WTC11 (cell line): ENCODE results near the gene SLC7A10. TPM values are rescaled to one million over a fixed set of nuclear protein-coding genes. Genes with fewer than 3 reads are reported as not detected.
"Not testable (repeated sequence)": the region's sequence is repeated elsewhere in the genome, so short reads cannot be mapped to it uniquely, and the experiment has no call there.

ENCODE experiments used
- ATAC-seq: fragments of 200-7000 bp; cut with Tn5 transposase; 2 replicates; pipeline ENCODE4 v1.10.0; 2021; ENCODE audit warnings: mild to moderate bottlenecking, moderate library complexity
- CTCF ChIA-PET: fragments of 300-600 bp; sonication (Branson Sonifier 250); formaldehyde crosslinking; loops from one replicate; lab custom pipeline; 2021; ENCODE audit warnings: antibody characterized with exemption; lab: Charles Lee
- POLR2A ChIA-PET: fragments of 350-600 bp; sonication (Branson Sonifier 250); formaldehyde crosslinking; loops from one replicate; lab custom pipeline; 2021; ENCODE audit warnings: antibody characterized with exemption; lab: Charles Lee
- DNase-seq: peaks from one replicate; pipeline ENCODE4 v3.0.0; 2021; ENCODE audit warnings: low spot score
- H3K27ac Mint-ChIP-seq: 2 replicates; pipeline ENCODE4 v1.8.0; 2021; ENCODE audit warnings: mixed read lengths
- H3K27me3 Mint-ChIP-seq: 2 replicates; pipeline ENCODE4 v1.8.0; 2021; ENCODE audit warnings: low read depth, mild to moderate bottlenecking, moderate library complexity, mixed read lengths
- H3K36me3 Mint-ChIP-seq: 2 replicates; pipeline ENCODE4 v1.8.0; 2021; ENCODE audit warnings: mixed read lengths
- H3K4me1 Mint-ChIP-seq: 2 replicates; pipeline ENCODE4 v1.8.0; 2022; ENCODE audit warnings: mixed read lengths
- H3K4me3 Mint-ChIP-seq: 2 replicates; pipeline ENCODE4 v1.8.0; 2021; ENCODE audit warnings: mild to moderate bottlenecking, moderate library complexity, mixed read lengths
- H3K9me3 Mint-ChIP-seq: 2 replicates; pipeline ENCODE4 v1.8.0; 2021; ENCODE audit warnings: mixed read lengths
- AFF4 ChIP-seq: sonication (generic); formaldehyde crosslinking; IDR thresholded peaks from 2 replicates; pipeline ENCODE4 v1.8.1; 2023; ENCODE audit warnings: mild to moderate bottlenecking, missing genetic modification reagents, borderline replicate concordance
- FOXJ3 ChIP-seq: sonication (generic); formaldehyde crosslinking; IDR thresholded peaks from 2 replicates; pipeline ENCODE4 v1.9.0; 2021; ENCODE audit warnings: missing genetic modification reagents, mild to moderate bottlenecking, borderline replicate concordance
- FOXK1 ChIP-seq: sonication (generic); formaldehyde crosslinking; IDR thresholded peaks from 2 replicates; pipeline ENCODE4 v1.8.0; 2022; ENCODE audit warnings: mild to moderate bottlenecking, moderate library complexity, missing genetic modification reagents
- FOXP1 ChIP-seq: sonication (generic); formaldehyde crosslinking; IDR thresholded peaks from 2 replicates; pipeline ENCODE4 v1.8.0; 2022; ENCODE audit warnings: missing genetic modification reagents, mild to moderate bottlenecking, moderate library complexity, borderline replicate concordance
- JUN ChIP-seq: sonication (generic); formaldehyde crosslinking; IDR thresholded peaks from 2 replicates; pipeline ENCODE4 v1.8.0; 2023; ENCODE audit warnings: mild to moderate bottlenecking, missing genetic modification reagents
- MAX ChIP-seq: sonication (generic); formaldehyde crosslinking; IDR thresholded peaks from 2 replicates; pipeline ENCODE4 v1.8.0; 2022; ENCODE audit warnings: mild to moderate bottlenecking, missing genetic modification reagents
- NFATC4 ChIP-seq: fragments of 250-450 bp; sonication (Bioruptor Pico); IDR thresholded peaks from 2 replicates; pipeline ENCODE4 v1.9.0; 2021; ENCODE audit warnings: mild to moderate bottlenecking
- NR1H2 ChIP-seq: sonication (generic); formaldehyde crosslinking; IDR thresholded peaks from 2 replicates; pipeline ENCODE4 v1.9.0; 2021; ENCODE audit warnings: mild to moderate bottlenecking, moderate library complexity, missing genetic modification reagents
- RELA ChIP-seq: sonication (generic); formaldehyde crosslinking; IDR thresholded peaks from 2 replicates; pipeline ENCODE4 v1.8.1; 2022; ENCODE audit warnings: missing genetic modification reagents, mild to moderate bottlenecking, borderline replicate concordance
- SOX15 ChIP-seq: fragments of 250-450 bp; sonication (Bioruptor Pico); IDR thresholded peaks from 2 replicates; pipeline ENCODE4 v1.9.0; 2021; ENCODE audit warnings: mild to moderate bottlenecking
- TCF7 ChIP-seq: sonication (generic); formaldehyde crosslinking; IDR thresholded peaks from 2 replicates; pipeline ENCODE4 v1.8.0; 2022; ENCODE audit warnings: mild to moderate bottlenecking, low read depth, missing genetic modification reagents, moderate library complexity
- TEAD4 ChIP-seq: sonication (generic); formaldehyde crosslinking; IDR thresholded peaks from 2 replicates; pipeline ENCODE4 v1.8.0; 2022; ENCODE audit warnings: mild to moderate bottlenecking, missing genetic modification reagents
- TP53 ChIP-seq: sonication (generic); formaldehyde crosslinking; IDR thresholded peaks from 2 replicates; pipeline ENCODE4 v1.8.1; 2023; ENCODE audit warnings: mild to moderate bottlenecking, missing genetic modification reagents
- ZNF232 ChIP-seq: sonication (generic); formaldehyde crosslinking; IDR thresholded peaks from 2 replicates; pipeline ENCODE4 v1.8.0; 2022; ENCODE audit warnings: mild to moderate bottlenecking, missing genetic modification reagents
- ZNF423 ChIP-seq: fragments of 250-450 bp; sonication (Bioruptor Pico); IDR thresholded peaks from 2 replicates; pipeline ENCODE4 v2.1.2; 2022; ENCODE audit warnings: mild to moderate bottlenecking, moderate library complexity
- total RNA-seq: library from RNA; stranded (reverse); gene quantifications from 3 replicates; pipeline ENCODE4 v1.2.3, GENCODE V29; 2021
- TF ChIP-seq, protein P1 (sequence below): sonication (generic); formaldehyde crosslinking; IDR thresholded peaks from 2 replicates; pipeline ENCODE4 v1.8.1; 2023; ENCODE audit warnings: mild to moderate bottlenecking, moderate library complexity, missing genetic modification reagents
- TF ChIP-seq, protein P2 (sequence below): fragments of 250-450 bp; sonication (Bioruptor Pico); IDR thresholded peaks from 2 replicates; pipeline ENCODE4 v1.9.0; 2021; ENCODE audit warnings: mild to moderate bottlenecking
- TF ChIP-seq, protein P3 (sequence below): fragments of 250-450 bp; sonication (Bioruptor Pico); IDR thresholded peaks from 2 replicates; pipeline ENCODE4 v1.9.0; 2021; ENCODE audit warnings: mild to moderate bottlenecking
- TF ChIP-seq, protein P4 (sequence below): fragments of 200-600 bp; IDR thresholded peaks from 2 replicates; pipeline ENCODE4 v1.8.0; 2022; ENCODE audit warnings: antibody characterized with exemption
- TF ChIP-seq, protein P5 (sequence below): fragments of 250-450 bp; sonication (Bioruptor Pico); IDR thresholded peaks from 2 replicates; pipeline ENCODE4 v1.9.0; 2021; ENCODE audit warnings: moderate library complexity, mild to moderate bottlenecking, inconsistent platforms, borderline replicate concordance

Gene SLC7A10
- total RNA-seq, 1 experiment from 2014 or later: 4.2 TPM

DNA sequence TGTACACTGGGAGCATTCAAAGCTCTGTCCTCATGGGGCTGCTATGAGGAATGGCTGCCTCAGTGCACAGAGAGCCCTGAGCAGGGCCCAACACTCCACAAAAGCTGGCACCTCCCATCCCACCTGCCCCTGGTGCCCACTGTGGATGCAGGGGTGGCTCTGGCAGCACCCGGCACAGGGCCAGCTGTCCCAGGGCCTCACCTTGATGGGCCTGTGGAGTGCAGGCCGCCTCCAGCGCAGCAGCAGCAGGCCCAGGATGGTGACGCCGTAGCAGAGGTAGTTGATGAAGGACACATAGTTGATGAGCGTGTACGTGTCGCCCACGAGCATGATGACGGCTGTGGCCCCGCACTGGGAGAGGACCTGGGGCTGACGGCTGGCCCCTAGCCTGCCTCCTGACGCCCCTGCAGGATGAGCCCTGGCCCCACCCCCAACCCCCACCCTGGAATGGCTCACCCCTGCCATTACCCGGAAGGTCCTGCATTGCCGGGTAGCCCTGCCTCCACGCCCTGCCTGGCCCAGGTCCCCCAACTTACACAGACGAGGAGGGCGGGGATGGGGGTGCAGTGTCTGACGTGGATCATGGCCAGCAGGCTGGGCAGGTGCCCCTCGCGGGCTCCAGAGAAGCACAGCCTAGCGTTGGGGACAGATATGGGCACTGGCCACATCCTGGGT is 15.2 kb downstream of the SLC7A10 start:
- DNase-seq (no peak), ATAC-seq (no peak)
- H3K4me3 Mint-ChIP-seq: no peak overlapping the region
- TF ChIP-seq FOXJ3 (no peak), JUN (CRISPR knock-in tag) (no peak), ZNF423 (CRISPR knock-in tag) (no peak), RELA (no peak), SOX15 (CRISPR knock-in tag) (no peak), NR1H2 (no peak), TEAD4 (no peak), AFF4 (no peak), NFATC4 (no peak), TCF7 (no peak), MAX (CRISPR knock-in tag) (no peak), ZNF232 (CRISPR knock-in tag) (no peak), FOXP1 (CRISPR knock-in tag) (no peak), FOXK1 (CRISPR knock-in tag) (no peak), TP53 (CRISPR knock-in tag) (no peak)
- TF ChIP-seq, protein P1, sequence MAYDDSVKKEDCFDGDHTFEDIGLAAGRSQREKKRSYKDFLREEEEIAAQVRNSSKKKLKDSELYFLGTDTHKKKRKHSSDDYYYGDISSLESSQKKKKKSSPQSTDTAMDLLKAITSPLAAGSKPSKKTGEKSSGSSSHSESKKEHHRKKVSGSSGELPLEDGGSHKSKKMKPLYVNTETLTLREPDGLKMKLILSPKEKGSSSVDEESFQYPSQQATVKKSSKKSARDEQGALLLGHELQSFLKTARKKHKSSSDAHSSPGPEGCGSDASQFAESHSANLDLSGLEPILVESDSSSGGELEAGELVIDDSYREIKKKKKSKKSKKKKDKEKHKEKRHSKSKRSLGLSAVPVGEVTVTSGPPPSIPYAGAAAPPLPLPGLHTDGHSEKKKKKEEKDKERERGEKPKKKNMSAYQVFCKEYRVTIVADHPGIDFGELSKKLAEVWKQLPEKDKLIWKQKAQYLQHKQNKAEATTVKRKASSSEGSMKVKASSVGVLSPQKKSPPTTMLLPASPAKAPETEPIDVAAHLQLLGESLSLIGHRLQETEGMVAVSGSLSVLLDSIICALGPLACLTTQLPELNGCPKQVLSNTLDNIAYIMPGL (CRISPR knock-in tag): no peak
- TF ChIP-seq, protein P2, sequence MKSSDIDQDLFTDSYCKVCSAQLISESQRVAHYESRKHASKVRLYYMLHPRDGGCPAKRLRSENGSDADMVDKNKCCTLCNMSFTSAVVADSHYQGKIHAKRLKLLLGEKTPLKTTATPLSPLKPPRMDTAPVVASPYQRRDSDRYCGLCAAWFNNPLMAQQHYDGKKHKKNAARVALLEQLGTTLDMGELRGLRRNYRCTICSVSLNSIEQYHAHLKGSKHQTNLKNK (CRISPR knock-in tag): no peak
- TF ChIP-seq, protein P3, sequence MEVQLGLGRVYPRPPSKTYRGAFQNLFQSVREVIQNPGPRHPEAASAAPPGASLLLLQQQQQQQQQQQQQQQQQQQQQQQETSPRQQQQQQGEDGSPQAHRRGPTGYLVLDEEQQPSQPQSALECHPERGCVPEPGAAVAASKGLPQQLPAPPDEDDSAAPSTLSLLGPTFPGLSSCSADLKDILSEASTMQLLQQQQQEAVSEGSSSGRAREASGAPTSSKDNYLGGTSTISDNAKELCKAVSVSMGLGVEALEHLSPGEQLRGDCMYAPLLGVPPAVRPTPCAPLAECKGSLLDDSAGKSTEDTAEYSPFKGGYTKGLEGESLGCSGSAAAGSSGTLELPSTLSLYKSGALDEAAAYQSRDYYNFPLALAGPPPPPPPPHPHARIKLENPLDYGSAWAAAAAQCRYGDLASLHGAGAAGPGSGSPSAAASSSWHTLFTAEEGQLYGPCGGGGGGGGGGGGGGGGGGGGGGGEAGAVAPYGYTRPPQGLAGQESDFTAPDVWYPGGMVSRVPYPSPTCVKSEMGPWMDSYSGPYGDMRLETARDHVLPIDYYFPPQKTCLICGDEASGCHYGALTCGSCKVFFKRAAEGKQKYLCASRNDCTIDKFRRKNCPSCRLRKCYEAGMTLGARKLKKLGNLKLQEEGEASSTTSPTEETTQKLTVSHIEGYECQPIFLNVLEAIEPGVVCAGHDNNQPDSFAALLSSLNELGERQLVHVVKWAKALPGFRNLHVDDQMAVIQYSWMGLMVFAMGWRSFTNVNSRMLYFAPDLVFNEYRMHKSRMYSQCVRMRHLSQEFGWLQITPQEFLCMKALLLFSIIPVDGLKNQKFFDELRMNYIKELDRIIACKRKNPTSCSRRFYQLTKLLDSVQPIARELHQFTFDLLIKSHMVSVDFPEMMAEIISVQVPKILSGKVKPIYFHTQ: no peak
- TF ChIP-seq, protein P4, sequence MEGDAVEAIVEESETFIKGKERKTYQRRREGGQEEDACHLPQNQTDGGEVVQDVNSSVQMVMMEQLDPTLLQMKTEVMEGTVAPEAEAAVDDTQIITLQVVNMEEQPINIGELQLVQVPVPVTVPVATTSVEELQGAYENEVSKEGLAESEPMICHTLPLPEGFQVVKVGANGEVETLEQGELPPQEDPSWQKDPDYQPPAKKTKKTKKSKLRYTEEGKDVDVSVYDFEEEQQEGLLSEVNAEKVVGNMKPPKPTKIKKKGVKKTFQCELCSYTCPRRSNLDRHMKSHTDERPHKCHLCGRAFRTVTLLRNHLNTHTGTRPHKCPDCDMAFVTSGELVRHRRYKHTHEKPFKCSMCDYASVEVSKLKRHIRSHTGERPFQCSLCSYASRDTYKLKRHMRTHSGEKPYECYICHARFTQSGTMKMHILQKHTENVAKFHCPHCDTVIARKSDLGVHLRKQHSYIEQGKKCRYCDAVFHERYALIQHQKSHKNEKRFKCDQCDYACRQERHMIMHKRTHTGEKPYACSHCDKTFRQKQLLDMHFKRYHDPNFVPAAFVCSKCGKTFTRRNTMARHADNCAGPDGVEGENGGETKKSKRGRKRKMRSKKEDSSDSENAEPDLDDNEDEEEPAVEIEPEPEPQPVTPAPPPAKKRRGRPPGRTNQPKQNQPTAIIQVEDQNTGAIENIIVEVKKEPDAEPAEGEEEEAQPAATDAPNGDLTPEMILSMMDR: no peak
- TF ChIP-seq, protein P5, sequence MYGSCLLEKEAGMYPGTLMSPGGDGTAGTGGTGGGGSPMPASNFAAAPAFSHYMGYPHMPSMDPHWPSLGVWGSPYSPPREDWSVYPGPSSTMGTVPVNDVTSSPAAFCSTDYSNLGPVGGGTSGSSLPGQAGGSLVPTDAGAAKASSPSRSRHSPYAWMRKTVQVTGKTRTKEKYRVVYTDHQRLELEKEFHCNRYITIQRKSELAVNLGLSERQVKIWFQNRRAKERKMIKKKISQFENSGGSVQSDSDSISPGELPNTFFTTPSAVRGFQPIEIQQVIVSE: no peak
- H3K36me3 Mint-ChIP-seq: no peaks in the 10 kb centered on the region
- CTCF ChIA-PET: interaction anchor here (2.0 to 2.2 kb wide), 2 partner anchors 19 to 26 kb away, joined by 5 to 12 read pairs; no protein-coding TSS in a partner anchor
- no peak overlapping the region for H3K27ac Mint-ChIP-seq
- H3K27me3 Mint-ChIP-seq: no peaks in the 10 kb centered on the region
- no peaks in the 10 kb centered on the region for H3K4me1 Mint-ChIP-seq
- POLR2A ChIA-PET: interaction anchor here (0.5 kb wide), 1 partner anchor 304 kb away, joined by 3 read pairs; no protein-coding TSS in a partner anchor
- no peaks in the 10 kb centered on the region for H3K9me3 Mint-ChIP-seq

DNA sequence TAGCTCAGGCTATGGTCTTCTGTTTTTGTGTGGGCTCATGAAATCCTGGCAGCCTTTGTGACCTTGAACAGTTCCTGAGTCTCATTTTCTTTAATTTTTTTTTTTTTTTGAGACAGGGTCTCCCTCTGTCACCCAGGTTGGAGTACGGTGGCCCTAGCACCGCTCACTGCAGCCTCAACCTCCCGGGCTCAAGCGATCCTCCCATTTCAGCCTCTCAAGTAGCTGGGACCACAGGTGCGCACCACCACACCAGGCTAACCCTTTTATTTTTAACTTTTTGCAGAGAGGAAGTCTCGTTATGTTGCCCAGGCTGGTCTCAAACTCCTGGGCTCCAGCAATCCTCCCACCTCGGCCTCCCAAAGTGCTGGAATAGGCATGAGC is 15.8 kb downstream of the SLC7A10 start:
- CTCF ChIA-PET: interaction anchor here (0.7 to 2.2 kb wide), 3 partner anchors 18 to 197 kb away, joined by 3 to 12 read pairs (median 5); no protein-coding TSS in a partner anchor
- H3K9me3 Mint-ChIP-seq, H3K4me3 Mint-ChIP-seq, H3K27me3 Mint-ChIP-seq, H3K27ac Mint-ChIP-seq, ATAC-seq, H3K4me1 Mint-ChIP-seq, DNase-seq, H3K36me3 Mint-ChIP-seq: not testable (repeated sequence)
- POLR2A ChIA-PET: interaction anchor here (0.5 to 1.1 kb wide), 2 partner anchors 93 to 304 kb away, joined by 3 to 4 read pairs; partner anchors contain the start of gene CEBPA
